Activated T-helper 17 cell treated with anti-CD3 and anti-CD28 coated beads, Interleukin-2, amount 50 U/mL, for 72 hours (primary cell): Measurements from ENCODE around the gene NECAB3. TPM values are rescaled to one million over a fixed set of nuclear protein-coding genes. Genes with fewer than 3 reads are reported as not detected.

ENCODE experiments used
- ATAC-seq: fragments of 150-1000 bp; cut with Tn5 transposase; replicated peaks from 2 replicates; pipeline ENCODE4 v1.10.0; 2021; ENCODE audit warnings: mild to moderate bottlenecking, moderate library complexity
- H3K27ac Mint-ChIP-seq: one replicate; pipeline ENCODE4 v1.8.0; 2022; ENCODE audit warnings: mixed read lengths
- H3K27me3 Mint-ChIP-seq: one replicate; pipeline ENCODE4 v1.8.0; 2022; ENCODE audit warnings: mixed read lengths
- H3K36me3 Mint-ChIP-seq: one replicate; pipeline ENCODE4 v1.8.0; 2022; ENCODE audit warnings: low read depth, mild to moderate bottlenecking, mixed read lengths
- H3K4me1 Mint-ChIP-seq: one replicate; pipeline ENCODE4 v1.8.0; 2022; ENCODE audit warnings: mixed read lengths
- H3K4me3 Mint-ChIP-seq: one replicate; pipeline ENCODE4 v1.8.0; 2022; ENCODE audit warnings: mild to moderate bottlenecking, mixed read lengths
- H3K9me3 Mint-ChIP-seq: one replicate; pipeline ENCODE4 v1.8.0; 2022; ENCODE audit warnings: mixed read lengths
- total RNA-seq, 2 donors: library from RNA; stranded (reverse); gene quantifications; one replicate each; pipeline ENCODE4 v1.2.3, GENCODE V29; 2022

The NECAB3 gene
- total RNA-seq, 2 donors from 2014 or later, result 20.8 to 26.5 TPM

DNA sequence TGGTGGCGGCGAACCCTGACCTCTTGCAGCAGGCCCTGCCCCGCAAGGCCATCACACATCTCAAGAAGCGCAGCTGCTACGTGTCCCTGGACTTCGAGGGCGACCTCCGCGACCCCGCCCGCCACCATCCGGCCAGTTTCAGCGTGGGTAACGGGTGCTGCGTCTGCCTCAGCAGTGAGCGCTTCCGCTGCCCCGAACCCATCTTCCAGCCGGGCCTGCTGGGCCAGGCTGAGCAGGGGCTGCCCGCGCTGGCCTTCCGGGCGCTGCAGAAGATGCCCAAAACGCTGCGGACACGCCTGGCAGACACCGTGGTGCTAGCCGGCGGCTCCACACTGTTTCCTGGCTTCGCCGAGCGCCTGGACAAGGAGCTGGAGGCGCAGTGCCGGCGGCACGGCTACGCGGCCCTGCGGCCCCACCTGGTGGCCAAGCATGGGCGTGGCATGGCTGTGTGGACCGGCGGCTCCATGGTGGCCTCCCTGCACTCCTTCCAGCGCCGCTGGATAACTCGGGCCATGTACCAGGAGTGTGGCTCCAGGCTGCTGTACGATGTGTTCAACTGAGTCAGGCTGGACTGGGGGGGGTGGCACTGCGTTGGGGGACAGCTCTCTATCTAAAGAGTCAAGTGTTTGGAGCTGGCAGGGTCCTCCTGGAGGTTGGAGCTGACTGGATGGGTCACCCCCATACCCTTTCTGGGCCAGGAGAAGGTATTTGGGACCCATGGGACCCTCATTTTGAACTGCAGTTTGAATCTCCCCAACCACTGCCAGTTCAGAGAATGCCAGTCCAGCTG lies 6.4 kb downstream of the NECAB3 start:
- Mint-ChIP-seq H3K27ac (no peak overlapping the region), H3K4me3 (peak overlapping the region; percentile 96), H3K27me3 (no peaks in the 10 kb centered on the region), H3K9me3 (no peaks in the 10 kb centered on the region), H3K4me1 (peaks cover 22% of the 10 kb centered on the region), H3K36me3 (peaks cover 6% of the 10 kb centered on the region)
- ATAC-seq, result peak; percentile 67

DNA sequence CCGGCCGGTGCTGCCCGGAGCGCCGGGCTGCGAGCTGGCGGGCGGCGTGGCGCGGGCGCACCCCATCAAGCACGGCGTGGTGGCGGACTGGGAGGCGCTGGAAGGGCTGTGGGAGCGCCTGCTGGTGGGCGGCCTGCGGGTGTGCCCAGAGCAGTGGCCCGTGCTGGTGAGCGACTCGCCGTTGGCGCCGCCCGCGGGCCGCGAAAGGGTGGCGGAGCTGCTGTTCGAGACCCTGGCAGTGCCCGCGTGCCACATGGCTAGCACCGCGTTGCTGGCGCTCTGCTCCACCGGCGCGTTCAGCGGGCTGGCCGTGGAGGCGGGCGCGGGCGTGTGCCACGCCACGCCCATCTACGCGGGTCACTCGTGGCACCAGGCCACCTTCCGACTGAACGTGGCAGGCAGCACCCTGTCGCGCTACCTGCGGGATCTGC lies 7.0 kb downstream of the NECAB3 start:
- Mint-ChIP-seq H3K27ac (no peak overlapping the region), H3K27me3 (no peaks in the 10 kb centered on the region)
- peak; percentile 27 for ATAC-seq

DNA sequence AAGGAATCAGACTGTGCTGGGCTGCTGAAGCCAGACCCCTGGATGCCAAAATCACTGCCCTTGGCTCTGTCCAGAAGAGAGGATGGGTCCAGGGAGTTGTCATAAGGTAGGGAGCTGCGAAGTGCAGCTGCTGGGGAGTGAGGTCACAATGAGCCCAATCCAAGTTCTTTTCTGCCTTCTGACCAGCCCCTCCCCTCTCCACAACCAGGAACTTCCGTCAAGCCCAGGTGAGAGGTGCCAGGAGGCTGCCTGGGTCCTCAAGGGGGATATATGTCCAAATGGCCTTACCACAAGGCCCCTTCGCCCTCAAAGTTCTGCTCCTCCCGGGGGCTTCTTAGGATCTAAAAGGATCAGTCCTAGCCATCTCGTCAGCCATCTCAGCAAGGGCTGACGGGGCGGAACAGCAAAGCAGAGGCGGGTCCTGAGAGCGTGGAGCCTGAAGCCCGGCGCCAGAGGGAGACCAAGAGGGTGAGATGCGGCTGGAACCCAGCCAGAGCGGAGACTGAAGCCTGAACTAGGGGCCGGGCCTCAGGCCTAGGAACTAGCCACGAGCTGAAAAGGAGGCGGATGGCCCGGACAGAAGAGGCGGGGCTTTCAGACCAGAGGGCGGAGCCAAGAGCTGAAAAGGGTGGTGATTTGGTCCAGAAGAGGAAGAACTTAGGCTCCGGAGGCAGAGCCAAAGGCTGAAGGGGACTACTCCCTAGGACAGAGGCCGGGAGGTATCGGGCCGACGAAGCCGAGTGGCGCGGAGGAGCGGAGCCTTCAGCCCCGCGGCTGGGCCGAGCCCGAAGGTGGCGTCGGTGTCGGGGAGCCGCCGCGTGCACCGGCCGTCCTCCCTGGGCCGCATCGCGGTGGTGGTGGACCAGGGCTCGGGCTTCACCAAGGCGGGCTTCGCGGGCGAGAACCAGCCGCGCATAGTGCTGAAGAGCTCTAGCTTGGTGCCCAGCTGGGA lies 7.7 kb downstream of the NECAB3 start, which contains the start of gene ACTL10:
Gene ACTL10, plus strand, starts transcription at position 651 of the 952 bp plus-strand sequence. CDS start 555 bp downstream, outside the sequence.
- H3K4me1 Mint-ChIP-seq, result peaks cover 26% of the 10 kb centered on the region
- peak within 1 kb of the TSS; percentile 96 for H3K4me3 Mint-ChIP-seq
- H3K36me3 Mint-ChIP-seq, result peaks cover 6% of the 10 kb centered on the region
- H3K27ac Mint-ChIP-seq, result peak within 1 kb of the TSS; percentile 97
- no peaks in the 10 kb centered on the region for H3K9me3 Mint-ChIP-seq
- no peaks in the 10 kb centered on the region for H3K27me3 Mint-ChIP-seq
- peak; percentile 71 for ATAC-seq

More for the DNA sequence above, 7.0 kb downstream of the NECAB3 start:
- Mint-ChIP-seq H3K4me3 (peak overlapping the region; percentile 96), H3K9me3 (no peaks in the 10 kb centered on the region), H3K4me1 (peaks cover 26% of the 10 kb centered on the region), H3K36me3 (peaks cover 6% of the 10 kb centered on the region)

DNA sequence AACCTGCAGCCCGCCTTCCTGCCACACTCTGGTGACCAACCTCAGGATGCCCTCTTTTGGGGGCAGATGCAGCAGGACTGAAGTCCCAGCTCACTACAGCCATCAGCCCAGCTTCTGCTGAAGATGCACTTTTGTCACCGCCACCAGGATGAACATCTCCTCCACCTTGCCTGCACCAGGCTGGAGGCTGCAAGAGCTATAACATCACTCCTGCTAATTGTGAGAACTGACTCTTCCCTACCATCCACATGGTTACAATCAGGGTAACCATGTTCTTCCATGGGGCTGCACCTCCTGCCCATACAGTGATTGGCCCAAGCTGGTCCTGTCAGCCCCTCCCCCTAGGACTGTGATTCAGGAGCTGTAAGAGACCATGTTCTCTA lies 9.5 kb downstream of the NECAB3 start:
- Mint-ChIP-seq H3K4me3 (peak overlapping the region; percentile 96), H3K9me3 (no peaks in the 10 kb centered on the region), H3K4me1 (peaks cover 22% of the 10 kb centered on the region), H3K27ac (peak overlapping the region; percentile 95), H3K27me3 (no peaks in the 10 kb centered on the region), H3K36me3 (peaks cover 6% of the 10 kb centered on the region)
- no peak for ATAC-seq

DNA sequence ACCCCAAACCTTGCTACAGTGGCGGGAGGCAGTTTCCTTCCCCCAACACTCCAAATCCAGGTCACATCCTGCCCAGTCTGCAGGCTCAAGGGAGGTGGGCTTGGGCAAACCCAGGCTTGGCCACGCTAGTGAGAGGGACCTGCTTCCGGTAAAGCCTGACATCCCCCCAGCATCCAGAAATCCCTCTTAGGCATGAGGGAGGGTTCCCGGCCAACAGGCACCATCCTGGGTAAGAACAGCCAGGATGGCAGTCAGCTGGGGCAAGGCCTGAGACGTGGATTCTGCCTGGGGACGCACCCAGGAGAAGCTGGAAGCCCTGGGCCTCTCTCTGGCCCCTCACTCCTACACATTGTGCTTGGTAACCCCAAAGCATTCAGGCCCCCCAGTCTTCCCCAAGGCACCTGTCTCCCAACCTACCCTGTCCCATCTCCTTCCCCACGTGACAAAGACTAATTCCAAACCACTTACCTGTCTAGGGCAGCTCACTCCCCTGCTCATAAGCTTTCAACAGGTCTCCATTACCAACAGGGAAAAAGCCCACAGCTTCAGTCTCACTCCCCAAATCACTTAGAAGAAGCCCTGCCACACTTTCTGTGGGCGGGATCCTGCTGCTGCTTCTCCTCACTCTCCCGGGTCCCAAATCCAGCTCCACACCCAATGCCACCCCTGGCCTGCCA lies 10.0 kb downstream of the NECAB3 start:
- H3K27ac Mint-ChIP-seq, result peak overlapping the region; percentile 95
- peak overlapping the region; percentile 96 for H3K4me3 Mint-ChIP-seq
- no peak for ATAC-seq
- no peaks in the 10 kb centered on the region for H3K9me3 Mint-ChIP-seq
- H3K36me3 Mint-ChIP-seq, result peaks cover 6% of the 10 kb centered on the region
- peaks cover 21% of the 10 kb centered on the region for H3K4me1 Mint-ChIP-seq
- no peaks in the 10 kb centered on the region for H3K27me3 Mint-ChIP-seq

DNA sequence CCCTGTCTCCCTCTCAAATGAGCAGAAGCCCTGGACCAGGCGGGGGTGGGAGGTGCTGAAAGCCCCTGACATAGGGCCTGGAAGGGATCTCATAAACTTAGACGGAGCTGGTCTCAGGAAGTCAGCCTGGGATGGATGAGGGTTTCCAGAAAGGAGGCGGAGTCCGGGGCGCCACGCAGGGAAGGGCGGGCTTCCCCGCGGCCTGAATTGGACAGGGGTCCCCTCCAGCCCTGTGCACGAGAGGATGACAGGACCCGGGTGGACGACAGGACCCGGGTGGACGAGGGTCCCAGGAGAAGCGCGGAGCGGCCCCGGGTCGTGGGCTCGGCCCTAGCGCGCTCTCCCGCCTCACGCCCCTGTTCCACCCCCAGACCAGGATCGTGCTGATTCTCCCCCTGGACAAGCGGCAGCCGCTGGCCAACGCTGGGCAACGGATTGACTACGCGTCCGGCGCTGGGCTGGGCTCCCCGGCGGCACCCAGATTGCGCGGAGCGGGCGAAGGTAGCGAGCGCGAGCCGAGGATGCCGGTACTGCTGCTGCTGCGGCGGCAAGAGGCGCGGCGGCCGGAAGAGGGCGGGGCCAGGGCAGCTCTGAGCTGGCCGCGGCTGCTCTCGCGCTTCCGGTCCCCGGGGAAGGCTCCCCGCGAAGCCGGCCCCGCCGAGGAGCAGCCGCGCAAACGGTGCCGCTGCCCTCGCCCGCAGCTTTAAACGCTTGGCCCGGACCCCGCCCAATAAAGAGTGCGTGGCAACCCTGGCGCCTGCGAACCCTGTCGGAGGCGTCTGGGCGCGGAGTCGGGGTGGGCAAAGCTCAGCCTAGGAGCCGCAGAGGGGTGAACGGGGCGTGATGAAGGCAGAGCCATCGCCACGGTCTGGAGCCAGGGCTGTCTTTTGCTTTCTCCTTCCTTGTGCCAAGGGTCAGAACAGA lies 10.8 kb downstream of the NECAB3 start:
- H3K9me3 Mint-ChIP-seq, result no peaks in the 10 kb centered on the region
- H3K27ac Mint-ChIP-seq, result peak overlapping the region; percentile 95
- peaks cover 6% of the 10 kb centered on the region for H3K36me3 Mint-ChIP-seq
- peak overlapping the region; percentile 96 for H3K4me3 Mint-ChIP-seq
- no peaks in the 10 kb centered on the region for H3K27me3 Mint-ChIP-seq
- peaks cover 21% of the 10 kb centered on the region for H3K4me1 Mint-ChIP-seq
- ATAC-seq, result peak; percentile 65

DNA sequence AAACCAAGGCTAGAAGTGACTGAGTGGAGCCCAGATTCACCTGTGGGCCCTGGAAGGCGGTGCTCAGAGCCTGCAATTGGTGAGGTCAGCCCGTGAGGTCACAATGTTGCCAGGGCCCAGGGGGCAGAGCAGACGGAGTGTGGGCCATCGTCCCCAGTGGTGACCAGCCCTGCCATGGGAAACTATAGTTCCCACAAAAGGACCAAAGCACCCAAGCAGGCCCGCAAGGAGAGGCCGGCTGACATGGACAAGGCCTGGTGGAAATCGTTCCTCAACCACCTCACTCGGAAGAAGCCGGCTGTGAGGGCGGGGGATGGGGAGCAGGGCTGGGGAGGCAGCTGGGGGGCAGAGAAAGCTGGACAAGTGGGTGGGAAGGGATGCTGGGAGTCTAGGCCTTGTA lies 12.1 kb downstream of the NECAB3 start, which contains the start of gene C20orf144:
Gene C20orf144, plus strand, starts transcription at position 156 of the 400 bp plus-strand sequence. Its CDS starts 19 bp downstream, at position 175.
- peaks cover 6% of the 10 kb centered on the region for H3K36me3 Mint-ChIP-seq
- peak within 1 kb of the TSS; percentile 96 for H3K4me3 Mint-ChIP-seq
- no peaks in the 10 kb centered on the region for H3K27me3 Mint-ChIP-seq
- ATAC-seq, result no peak
- H3K4me1 Mint-ChIP-seq, result peaks cover 21% of the 10 kb centered on the region
- no peaks in the 10 kb centered on the region for H3K9me3 Mint-ChIP-seq
- H3K27ac Mint-ChIP-seq, result peak within 1 kb of the TSS; percentile 80

DNA sequence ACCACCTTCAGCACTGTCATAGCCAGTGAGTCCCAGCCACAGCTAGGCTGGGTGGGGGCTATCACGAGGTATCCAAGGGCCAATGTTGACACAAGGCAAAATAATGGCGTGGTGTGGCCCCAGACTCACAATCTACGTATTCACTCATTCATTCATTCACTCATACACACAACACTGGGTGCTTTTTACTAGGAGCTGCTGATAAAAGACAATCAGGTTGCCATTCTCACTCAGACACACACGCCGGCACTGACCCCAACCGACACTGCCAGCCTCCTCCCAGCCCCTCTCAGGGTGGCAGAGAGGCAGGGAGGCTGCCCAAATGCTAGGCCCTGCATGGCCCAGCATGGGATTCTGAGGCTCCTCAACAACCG lies 13.6 kb downstream of the NECAB3 start:
- H3K27ac Mint-ChIP-seq, result no peak overlapping the region
- no peaks in the 10 kb centered on the region for H3K27me3 Mint-ChIP-seq
- no peak overlapping the region for H3K4me3 Mint-ChIP-seq
- no peaks in the 10 kb centered on the region for H3K9me3 Mint-ChIP-seq
- peaks cover 16% of the 10 kb centered on the region for H3K4me1 Mint-ChIP-seq
- no peaks in the 10 kb centered on the region for H3K36me3 Mint-ChIP-seq
- no peak for ATAC-seq

DNA sequence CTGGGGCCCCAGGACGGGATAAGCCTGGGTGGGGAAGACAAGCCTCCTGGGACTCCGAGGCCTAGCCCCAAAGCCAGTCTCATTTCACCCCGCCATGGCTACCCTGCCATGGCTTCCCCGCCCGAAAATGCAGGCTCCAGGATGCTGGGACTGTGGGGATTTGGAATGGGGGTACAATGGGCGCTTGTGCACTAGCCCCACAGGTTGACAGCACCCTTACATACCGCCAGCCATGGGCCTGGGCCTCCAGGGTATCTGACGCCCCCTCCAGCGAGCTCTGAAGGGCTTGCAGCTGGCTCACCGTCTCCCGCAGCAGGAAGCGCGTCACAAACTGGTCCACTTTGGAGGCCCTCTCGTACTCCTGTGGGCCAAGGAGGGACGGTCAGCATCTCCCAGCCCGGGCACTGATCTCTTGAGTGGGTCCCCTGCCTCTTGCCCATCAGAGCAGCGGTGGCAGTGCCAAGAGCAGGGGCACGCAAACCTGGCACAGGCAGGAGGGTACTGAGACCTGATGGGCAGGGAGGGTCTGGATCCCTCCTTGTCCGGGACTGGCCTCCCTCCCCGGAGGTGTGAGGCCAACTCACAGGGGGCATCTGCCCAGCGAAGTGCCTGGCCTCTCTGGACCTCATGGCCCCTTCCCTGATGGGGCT lies 14.1 kb downstream of the NECAB3 start:
- Mint-ChIP-seq H3K9me3 (no peaks in the 10 kb centered on the region), H3K4me1 (peaks cover 16% of the 10 kb centered on the region), H3K4me3 (no peak overlapping the region), H3K27me3 (no peaks in the 10 kb centered on the region), H3K27ac (no peak overlapping the region), H3K36me3 (no peaks in the 10 kb centered on the region)
- ATAC-seq, result no peak

DNA sequence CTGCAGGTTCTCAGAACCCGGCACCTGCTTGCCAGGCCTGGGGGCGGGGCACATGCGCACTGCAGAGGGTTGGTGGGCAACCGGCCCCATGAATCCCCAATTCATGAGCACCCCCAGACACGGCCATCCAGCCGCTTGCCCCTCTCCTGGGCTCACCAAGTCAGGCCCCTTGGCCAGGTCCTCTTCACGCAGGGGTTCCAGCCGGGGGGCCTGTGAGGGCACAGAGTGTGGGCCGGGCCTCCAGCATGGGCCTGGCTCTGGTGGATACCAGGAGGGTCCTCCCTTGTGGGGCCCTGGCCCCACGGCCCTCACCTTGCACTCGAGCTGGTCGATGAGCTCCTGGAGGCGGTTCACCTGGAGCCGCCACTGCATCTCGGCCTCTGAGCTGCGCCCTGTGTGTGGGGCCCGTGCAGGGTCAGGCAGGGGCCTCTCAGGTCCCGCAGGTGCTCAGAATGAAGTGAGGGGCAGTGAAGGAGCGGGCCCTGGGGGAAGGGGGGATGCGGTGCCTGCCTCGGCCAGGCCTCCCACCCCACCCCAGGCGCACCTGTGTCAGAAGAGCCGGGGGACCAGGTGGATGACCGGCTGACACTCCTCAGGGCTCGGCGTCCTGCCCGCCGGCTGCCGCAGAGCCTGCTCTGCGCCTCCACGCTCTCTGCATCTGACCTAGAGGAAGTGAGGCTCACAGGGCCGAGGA lies 14.7 kb downstream of the NECAB3 start:
- no peaks in the 10 kb centered on the region for H3K36me3 Mint-ChIP-seq
- peaks cover 9% of the 10 kb centered on the region for H3K4me1 Mint-ChIP-seq
- no peak overlapping the region for H3K27ac Mint-ChIP-seq
- no peaks in the 10 kb centered on the region for H3K27me3 Mint-ChIP-seq
- no peak for ATAC-seq
- H3K9me3 Mint-ChIP-seq, result no peaks in the 10 kb centered on the region
- H3K4me3 Mint-ChIP-seq, result no peak overlapping the region

DNA sequence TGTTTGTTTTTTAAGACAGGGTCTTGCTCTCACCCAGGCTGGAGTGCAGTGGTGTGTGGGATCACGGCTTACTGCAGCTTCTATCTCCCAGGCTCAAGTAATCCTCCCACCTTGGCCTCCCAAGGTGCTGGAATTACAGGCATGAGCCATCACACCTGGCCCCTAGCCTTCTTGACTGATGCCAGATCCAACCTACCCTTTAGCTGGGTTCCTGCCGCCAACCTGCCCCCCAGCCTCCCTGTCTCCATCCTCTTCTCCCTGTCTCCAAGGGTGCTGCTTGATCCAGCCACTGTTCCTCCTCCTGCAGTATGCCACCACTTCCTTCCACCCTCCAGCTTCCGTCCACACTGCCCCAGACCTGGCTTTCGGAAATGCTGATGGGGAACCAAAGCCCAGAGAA lies 15.3 kb downstream of the NECAB3 start:
- Mint-ChIP-seq H3K4me3 (no peak overlapping the region), H3K36me3 (no peaks in the 10 kb centered on the region), H3K27ac (no peak overlapping the region), H3K4me1 (peaks cover 5% of the 10 kb centered on the region), H3K27me3 (no peaks in the 10 kb centered on the region), H3K9me3 (no peaks in the 10 kb centered on the region)
- ATAC-seq, result no peak

DNA sequence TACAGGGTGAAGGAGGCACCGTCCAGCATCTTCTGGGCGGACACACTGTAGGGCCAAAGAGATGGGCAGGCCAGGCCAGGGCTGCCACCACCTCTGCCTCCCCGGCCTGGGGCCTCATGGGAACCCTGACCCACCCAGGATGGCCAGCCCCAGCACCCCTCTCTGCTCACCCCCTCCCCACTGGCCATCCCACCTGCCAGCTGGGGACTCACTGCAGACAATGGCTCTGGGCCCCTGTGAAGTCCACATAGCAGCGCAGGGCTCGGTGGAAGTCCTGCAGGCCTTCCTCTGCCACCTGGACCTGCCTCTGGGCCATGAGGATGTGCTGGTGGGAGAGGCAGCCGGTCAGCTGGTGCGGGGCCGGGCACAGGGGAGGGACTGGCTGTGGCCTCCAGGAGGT lies 15.7 kb downstream of the NECAB3 start:
- Mint-ChIP-seq H3K4me1 (peaks cover 5% of the 10 kb centered on the region), H3K36me3 (no peaks in the 10 kb centered on the region), H3K27me3 (no peaks in the 10 kb centered on the region), H3K27ac (no peak overlapping the region), H3K9me3 (no peaks in the 10 kb centered on the region), H3K4me3 (no peak overlapping the region)
- ATAC-seq, result no peak
